Measurements from ENCODE around the gene MAGEC2.

Gene MAGEC2, protein sequence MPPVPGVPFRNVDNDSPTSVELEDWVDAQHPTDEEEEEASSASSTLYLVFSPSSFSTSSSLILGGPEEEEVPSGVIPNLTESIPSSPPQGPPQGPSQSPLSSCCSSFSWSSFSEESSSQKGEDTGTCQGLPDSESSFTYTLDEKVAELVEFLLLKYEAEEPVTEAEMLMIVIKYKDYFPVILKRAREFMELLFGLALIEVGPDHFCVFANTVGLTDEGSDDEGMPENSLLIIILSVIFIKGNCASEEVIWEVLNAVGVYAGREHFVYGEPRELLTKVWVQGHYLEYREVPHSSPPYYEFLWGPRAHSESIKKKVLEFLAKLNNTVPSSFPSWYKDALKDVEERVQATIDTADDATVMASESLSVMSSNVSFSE

GRCh38 chrX:142204522-142205433 is at the start of gene MAGEC2:
Gene MAGEC2 (minus strand): TSS chrX:142205290. CDS start chrX:142203987, 1,303 bp downstream.
- DNase-seq (ENCODE audit: low read depth in 2 of 2), result no peak

GRCh38 chrX:142251680-142252079 is 46.6 kb upstream of the MAGEC2 start:
- no peak for DNase-seq (ENCODE audit: low read depth in 2 of 2)

DNA sequence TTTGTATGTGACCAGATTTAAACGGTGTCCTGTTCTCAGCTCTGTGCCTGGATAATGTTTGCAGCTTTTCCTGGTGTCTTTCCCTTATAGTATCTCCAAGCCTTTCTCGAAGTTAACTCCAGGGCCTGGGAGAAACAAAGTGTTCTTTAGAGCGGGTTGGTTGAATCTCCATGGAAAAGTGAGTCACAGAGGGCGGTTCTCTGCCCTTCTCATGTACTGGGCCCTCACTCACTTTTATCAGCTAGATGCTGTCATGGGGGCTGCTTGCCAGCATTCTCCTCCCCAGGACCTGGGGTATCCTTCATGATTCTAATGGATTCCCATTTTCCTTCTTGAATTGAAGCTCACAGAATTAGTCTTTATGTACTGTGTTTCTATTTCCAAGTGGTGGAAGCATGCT is 46.1 kb upstream of the MAGEC2 start:
- no peak for DNase-seq (ENCODE audit: low read depth in 2 of 2)

DNA sequence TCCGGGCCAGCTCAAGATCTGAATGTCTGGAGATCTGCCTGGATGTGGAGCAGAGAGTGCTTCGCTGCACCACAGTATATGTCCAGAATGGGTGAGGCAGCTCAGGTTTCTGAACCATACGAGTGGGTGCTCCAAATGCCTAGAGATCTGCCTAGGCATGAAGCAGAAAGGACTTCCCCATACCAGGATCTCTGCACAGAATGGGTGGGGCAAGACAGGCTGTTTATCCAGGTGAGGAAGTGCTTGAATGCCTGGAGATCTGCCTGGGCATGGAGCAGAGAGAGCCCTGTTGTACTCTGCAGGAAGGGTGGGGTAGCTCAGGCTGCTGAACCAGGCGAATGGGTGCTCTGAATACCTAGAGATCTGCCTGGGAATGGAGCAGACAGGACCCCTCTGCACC is 45.4 kb upstream of the MAGEC2 start:
- no peak for DNase-seq (ENCODE audit: low read depth in 2 of 2)

GRCh38 chrX:142249721-142250120 is 44.6 kb upstream of the MAGEC2 start:
- DNase-seq (ENCODE audit: low read depth in 2 of 2), result no peak

- no peak for DNase-seq (ENCODE audit: low read depth in 2 of 2)
These were observed 39.5 kb upstream of the MAGEC2 start for GRCh38 chrX:142244568-142244967.

- DNase-seq (ENCODE audit: low read depth in 2 of 2), result no peak
These were observed 33.4 kb upstream of the MAGEC2 start for GRCh38 chrX:142238536-142238935.

- no peak for DNase-seq (ENCODE audit: low read depth in 2 of 2)
These were observed 28.3 kb upstream of the MAGEC2 start for GRCh38 chrX:142233400-142233799.

DNA sequence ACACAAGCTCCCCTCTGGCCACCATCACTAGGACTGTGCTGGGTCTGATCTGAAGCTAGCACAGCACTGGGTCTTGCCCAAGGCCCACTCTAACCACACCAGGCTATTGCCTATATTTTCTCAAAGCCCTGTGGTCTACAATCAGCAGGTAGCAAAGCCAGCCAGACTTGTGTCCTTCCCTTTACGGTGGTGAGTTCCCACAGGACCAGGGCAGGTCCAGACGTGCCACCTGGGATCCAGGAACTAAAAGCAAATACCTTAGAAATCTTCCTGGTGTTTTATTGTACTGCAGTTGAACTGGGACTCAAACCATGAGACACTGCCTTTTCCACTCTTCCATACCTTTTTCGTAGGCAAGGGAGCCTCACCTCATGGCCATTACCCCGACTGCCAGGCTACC is 9.0 kb upstream of the MAGEC2 start:
- no peak for DNase-seq (ENCODE audit: low read depth in 2 of 2)

- no peak for DNase-seq (ENCODE audit: low read depth in 2 of 2)
These were observed 4.0 kb downstream of the MAGEC2 start for GRCh38 chrX:142201113-142201512.

- no peak for DNase-seq (ENCODE audit: low read depth in 2 of 2)
These were observed 19.0 kb downstream of the MAGEC2 start for GRCh38 chrX:142186103-142186502.

- DNase-seq (ENCODE audit: low read depth in 2 of 2), result no peak
These were observed 20.1 kb downstream of the MAGEC2 start for GRCh38 chrX:142184756-142185602.

DNA sequence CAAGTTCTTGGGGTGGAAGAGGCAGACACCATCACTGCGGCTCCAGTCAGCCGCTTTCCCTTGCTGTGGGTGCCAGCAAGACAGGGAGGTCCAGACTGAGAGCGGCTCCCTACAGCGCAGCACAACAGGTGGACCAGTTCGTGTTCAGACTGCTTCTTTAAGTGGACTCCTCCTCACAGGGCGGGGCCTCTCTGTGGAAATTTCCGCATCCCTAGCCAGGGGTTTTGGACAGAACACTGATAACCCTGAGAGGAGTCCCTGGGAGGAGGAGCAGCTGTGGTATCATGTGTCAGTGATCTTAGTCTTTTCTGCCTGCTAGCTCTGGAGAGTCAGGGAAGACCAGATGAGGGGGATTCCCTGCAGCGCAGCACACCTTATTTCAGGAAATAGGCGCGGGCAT is 48.5 kb downstream of the MAGEC2 start:
- DNase-seq (ENCODE audit: low read depth in 2 of 2), result no peak
